ENCODE measurements around the gene NEURL2.
A peak's percentile ranks its signal among the peaks of the same experiment; 100 is the strongest.
"Not testable (repeated sequence)": the region's sequence is repeated elsewhere in the genome, so short reads cannot be mapped to it uniquely, and the experiment has no call there.

The NEURL2 gene

DNA sequence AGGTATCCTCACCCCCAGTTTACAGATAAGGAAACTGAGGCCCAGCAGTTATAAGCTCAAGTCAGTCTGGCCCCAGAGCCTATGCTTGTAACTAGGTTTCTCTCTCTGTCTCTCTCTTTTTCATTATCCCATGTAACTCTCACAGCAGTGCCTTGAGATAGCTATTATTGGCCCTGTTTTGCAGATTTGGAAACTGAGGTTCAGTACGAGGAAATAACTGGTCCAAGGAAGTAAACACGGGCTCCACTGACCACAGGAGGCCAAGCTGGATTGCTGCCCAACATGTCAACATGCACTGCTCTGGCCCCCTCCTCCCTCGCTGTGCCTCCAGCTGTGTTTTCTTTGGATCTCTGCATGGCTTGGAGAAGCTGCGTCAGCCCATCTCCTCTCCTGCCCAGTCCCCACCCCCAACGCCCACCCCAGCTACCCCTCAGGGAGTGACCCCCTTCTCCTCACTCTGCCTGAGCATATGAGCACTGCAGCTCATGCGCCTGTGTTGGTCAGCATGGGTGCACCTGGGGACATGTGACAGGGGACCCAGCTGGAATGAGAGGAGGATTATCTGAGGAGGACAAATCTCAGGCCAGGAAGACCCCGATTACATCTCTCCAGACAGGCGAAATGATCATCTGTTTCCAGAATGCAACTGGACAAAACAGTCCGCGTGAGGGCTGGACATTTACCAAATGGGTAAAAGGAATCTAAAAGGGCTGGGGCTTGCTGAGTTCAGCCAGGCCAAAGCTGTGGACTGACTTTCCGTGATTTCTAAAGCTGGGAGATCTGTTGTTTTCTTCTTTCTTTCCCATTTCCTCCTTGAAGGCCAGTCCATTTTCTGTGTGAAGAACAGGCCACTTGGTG lies 28.8 kb upstream of the NEURL2 start:
- peak in 1 of 3 experiments; percentile 39 for DNase-seq

DNA sequence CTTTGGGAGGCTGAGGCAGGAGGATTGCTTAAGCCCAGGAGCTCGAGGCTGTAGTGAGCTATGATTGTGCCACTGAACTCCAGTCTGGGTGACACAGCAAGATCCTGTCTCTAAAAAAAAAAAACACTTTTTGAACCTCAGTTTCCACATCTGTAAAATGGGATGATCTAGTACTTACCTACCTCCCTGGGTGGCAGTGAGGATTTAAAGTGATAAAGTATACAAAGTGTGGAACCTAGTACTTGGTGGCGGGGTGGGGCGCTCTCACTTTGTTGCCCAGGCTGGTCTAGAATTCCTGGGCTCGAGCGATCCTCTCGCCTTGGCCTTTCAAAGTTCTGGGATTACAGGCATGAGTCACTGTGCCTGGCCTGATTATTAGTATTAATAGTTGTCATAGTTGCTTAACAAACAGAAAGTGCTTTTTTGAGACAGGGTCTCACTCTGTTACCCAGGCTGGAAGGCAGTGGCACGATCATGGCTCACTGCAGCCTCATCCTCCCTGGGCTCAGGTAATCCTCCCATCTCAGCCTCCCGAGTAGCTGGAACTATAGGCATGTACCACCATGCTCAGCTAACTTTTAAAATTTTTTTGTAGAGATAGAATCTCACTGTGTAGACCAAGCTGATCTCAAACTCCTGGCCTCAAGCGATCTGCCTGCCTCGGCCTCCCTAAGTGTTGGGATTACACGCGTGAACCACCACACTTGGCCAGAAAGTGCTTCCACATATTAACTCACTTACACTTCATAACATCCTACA lies 27.9 kb upstream of the NEURL2 start:
- DNase-seq = no peak

DNA sequence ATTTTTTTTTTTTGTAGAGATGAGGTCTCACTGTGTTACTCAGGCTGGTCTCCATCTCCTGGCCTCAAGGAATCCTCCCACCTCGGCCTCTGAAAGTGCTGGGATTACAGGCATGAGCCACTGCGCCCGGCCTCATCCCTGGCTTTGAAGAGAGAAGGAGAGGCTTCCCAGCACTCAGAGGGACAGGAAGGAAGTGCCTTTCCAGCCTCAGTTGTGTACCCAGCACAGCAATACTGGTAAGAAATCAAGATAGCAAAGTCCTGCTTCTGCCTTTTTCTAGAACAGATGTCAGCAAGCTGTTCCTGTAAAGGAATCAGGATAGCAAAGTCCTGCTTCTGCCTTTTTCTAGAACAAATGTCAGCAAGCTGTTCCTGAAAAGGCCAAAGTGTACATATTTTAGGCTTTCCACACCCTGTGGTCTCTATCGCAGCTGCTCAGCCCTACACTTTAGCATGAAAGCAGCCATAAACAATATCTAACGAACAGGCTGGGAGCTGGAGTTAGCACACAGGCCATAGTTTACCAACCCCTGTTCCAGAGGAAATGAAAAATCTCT lies 27.3 kb upstream of the NEURL2 start:
- no peak for DNase-seq

DNA sequence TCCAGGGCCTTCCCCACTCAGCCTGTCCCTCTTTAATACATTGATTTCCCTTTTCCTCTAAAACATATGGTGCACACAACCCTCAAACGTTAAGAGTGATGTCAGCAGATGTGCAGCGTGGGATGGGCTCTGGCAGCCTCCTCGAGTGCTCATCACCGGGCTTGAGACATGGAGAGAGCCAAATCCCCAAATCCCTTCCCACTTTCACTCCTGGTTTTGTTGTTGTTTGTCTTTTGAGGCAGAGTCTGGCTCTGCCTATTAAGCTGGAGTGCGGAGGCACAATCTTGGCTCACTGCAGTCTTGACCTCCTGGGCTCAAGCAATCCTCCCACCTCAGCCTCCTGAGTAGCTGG lies 26.8 kb upstream of the NEURL2 start:
- DNase-seq = no peak

DNA sequence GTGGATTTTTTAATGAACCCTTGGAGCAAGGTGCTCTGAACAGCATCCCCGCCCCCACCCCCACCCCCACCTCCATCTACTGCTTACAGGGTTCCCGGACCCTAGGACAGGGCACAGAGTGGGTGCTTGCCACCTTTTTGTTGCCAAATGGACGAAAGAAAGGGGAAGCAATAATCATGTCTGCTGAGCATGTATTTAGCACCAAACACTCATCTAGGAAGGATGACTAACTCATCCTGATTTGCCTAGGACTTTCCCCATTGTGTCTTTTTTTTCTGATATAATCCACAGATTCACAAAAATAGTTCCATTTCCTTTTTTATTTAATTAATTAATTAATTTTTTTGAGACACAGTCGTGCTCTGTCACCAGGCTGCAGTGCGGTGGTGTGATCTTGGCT lies 22.1 kb upstream of the NEURL2 start:
- no peak for DNase-seq

DNA sequence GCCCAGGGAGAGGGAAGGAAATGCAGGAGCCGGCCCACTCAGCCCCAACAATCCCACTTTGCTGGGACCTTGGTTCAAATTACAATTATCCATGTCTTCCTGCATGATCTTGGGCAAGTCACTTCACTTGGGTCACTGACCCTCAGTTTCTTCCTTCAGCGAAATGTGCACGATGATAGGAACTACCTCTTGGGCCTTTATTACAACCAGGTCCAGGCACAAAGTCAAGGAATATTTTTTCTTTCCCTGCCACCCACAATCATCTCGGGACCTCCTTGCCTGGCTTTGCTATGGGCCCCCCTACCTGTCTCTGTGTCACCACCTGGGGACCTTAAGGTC lies 21.3 kb upstream of the NEURL2 start:
- no peak for DNase-seq

DNA sequence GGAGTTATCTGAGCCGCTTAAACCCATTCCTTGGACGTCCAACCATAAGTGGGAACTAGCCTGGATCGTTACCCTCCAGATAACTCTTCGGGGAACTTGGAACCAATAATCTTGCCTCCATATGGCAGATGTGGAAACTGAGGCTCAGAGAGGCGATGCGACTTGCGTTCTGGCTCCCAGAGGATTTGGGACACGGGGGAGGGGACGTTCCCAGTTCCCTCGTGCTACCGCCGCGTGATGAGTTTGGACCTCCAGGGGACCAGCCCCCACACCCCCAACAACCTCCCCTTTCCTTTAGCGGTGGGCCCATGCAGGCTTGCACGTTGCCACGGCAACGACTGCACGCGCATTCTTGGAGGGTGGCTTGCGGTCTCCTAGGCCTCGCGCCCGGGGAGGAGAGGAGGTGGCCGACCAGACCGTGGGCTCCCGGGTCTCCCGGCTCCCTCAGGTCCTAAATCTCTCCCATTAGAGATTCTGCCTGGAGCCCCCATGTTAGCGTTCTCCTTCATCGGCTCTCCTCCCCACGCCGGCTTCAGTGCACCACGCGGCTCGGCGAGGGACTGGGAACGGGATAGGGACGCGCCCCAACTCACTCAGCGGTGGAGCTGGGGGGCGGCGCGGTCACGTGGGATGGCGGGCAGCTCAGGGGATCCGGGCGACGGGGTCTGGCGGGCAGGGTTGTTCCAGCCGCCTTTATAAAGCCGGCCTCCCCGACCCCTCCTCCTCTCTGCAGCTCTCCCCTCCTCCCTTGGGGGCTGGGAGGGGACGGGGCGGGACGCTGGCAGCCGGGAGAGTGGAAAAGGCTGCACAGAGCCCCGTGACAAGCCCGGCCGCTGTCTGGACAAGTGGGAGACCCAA lies 20.7 kb upstream of the NEURL2 start, which contains the start of gene PLTP:
Gene PLTP (minus strand): TSS at position 670 of the 858 bp plus-strand sequence. CDS start 703 bp downstream, outside the sequence.
- DNase-seq = peak in 2 of 3 experiments; percentile 57 to 72

- peak; percentile 80 to 94 (median 89) for DNase-seq
These were observed 19.9 kb upstream of the NEURL2 start for GRCh38 chr20:45910670-45911485.

DNA sequence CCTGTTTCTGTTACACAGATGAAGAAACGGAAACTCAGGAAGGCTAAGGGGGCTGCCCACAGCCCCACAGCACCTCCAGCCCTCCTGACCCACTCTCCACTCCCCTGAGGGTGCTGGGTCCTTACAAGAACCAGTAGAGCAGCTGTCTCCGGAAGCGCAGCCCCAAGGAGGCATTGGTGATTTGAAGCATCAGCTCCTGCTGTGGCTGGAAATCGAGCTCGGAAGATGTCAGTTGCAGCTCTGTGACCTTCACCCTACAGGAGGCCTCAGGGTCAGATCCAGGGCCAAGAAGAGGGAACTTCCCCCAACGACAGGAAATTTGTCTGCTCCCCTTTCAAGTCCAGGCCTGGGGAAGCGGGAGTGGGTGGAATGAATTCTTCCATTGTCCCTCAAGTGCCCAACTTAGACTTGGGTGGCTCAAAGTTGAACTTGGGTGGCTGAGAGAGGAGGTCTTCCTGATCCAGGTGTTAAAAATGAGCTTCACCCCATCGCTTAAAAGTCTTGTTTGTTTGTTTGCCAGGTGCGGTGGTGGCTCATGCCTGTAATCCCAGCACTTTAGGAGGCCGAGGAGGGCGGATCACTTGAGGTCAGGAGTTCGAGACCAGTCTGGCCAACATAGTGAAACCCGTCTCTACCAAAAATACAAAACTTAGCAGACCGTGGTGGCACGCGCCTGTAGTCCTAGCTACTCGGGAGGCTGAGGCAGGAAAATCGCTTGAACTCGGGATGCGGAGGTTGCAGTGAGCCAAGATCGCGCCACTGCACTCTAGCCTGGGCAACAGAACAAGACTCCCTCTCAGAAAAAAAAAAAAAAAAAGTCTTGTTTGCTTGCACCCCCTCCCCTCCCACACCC lies 19.0 kb upstream of the NEURL2 start:
- DNase-seq = no peak

DNA sequence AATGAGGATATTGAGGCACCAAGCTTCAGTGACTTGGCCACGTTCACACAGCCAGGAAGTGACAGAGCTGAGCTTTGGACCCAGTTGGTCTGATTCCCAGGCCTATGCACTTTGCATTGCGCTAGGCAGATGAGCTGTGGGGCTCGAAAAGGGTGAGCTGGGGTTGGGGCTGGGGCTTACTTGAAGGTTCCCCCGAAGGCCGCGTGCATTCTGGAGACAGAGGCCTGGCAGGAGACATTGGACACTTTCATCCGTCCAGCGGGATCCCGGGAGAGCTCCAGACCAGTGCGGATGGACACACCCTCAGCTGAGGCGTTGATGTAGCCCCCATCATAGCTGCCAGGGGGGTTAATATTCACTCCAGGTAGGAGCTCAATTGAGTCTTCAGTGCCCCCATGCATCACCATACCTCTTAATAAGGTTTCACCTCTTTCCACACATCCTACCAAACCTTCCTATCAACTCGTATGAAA lies 18.4 kb upstream of the NEURL2 start:
- DNase-seq = no peak

DNA sequence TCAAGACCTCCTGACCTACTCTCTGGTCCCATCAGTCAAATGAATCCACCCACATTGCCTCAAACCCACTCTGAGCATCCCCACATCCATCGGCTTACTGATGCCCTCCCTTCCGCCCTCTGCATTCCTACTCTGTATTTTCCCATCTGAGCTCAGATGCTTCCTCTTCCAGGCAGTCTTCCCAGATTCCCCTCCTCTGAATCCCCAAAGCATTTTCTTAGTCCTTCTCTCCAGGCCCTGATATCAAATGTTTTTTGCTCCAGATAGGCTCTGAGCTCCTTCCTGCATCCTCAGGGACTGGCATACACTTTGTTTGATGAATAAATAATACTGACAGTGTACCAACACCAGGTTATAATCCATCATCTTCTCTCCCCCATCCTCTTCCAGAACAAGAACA lies 17.1 kb upstream of the NEURL2 start:
- no peak for DNase-seq

GRCh38 chr20:45907219-45907948 lies 16.4 kb upstream of the NEURL2 start:
- DNase-seq = no peak

GRCh38 chr20:45905505-45906079 lies 14.6 kb upstream of the NEURL2 start:
- DNase-seq = no peak

DNA sequence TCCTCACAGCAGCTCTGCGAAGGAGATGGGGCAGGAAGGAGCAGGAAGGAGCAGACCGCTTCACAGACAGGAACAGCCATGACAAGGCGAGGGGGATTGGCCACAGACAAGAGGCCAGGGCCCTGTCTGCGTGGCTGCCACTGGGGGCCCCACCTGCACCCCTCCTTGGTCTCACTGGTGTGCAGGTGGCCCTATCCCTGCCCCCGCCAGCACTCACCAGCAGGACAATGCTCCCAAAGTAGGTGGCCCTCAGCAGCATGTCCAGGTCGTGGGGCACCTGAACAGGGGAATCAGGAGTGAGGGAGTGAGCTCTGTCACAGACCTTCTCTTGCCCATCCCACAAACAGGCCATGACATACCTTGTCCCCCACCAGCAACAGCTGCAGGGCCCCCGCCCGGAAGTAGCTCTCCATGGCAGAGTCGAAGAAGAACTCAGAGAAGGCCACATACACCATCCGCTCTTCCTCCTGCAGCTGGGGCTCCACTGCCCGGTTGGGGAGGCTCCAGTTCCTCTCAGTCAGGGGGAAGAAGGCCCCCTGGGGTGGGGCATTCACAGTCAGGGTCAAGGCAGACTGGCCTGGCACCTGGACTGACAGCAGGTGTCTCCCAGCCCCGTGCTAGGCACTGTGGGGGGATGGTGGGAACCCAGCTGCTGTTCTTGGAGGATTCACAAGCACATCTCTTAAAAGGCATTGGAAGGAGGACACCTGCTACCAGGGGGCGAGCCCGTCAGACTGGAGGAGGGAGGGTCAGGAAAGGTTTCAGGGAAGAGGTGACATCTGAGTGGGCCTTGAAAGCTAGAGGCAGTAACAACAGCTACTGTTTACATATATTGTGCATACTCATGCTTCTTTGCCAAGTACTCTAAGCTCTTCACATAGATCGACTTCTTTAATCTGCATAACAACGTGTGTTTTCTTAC lies 13.8 kb upstream of the NEURL2 start:
- DNase-seq = peak in 1 of 3 experiments; percentile 11

DNA sequence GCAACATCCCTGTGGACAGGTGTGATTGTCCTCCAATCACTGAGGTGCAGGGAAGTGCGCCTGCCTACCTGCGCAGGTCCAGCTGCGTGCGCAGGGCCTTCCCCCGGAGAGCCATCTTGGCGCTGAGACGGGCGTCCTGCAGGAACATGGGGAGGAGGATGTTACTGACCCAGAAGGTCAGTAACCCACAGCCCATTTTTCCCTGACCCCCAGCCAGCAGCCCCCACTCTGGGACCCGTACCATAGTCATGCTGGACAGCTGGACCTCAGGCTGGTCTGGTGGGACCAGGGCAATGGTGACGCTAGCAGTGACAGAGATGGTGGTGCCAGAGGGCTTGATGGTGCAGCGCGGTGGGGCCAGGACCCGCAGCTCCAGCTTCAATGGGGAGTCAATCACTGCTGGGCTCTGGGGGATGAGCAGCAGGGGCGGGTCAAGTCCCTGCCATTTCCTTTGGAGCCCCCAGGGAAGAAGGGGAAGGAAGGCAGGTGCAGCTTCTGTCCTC lies 11.2 kb upstream of the NEURL2 start:
- no peak for DNase-seq

DNA sequence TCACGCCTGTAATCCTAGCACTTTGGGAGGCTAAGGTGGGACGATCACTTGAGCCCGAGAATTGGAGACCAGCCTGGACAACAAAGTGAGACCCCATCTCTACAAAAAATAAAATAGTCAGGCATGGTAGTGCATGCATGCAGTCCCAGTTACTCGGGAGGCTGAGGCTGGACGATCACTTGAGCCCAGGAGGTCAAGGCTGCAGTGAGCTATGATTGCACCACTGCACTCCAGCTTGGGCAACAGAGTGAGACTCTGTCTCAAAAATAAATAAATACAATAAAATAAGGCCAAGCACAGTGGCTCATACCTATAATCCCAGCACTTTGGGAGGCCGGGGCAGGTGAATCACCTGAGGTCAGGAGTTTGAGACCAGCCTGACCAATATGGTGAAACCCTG lies 10.3 kb upstream of the NEURL2 start:
- not testable (repeated sequence) for DNase-seq

DNA sequence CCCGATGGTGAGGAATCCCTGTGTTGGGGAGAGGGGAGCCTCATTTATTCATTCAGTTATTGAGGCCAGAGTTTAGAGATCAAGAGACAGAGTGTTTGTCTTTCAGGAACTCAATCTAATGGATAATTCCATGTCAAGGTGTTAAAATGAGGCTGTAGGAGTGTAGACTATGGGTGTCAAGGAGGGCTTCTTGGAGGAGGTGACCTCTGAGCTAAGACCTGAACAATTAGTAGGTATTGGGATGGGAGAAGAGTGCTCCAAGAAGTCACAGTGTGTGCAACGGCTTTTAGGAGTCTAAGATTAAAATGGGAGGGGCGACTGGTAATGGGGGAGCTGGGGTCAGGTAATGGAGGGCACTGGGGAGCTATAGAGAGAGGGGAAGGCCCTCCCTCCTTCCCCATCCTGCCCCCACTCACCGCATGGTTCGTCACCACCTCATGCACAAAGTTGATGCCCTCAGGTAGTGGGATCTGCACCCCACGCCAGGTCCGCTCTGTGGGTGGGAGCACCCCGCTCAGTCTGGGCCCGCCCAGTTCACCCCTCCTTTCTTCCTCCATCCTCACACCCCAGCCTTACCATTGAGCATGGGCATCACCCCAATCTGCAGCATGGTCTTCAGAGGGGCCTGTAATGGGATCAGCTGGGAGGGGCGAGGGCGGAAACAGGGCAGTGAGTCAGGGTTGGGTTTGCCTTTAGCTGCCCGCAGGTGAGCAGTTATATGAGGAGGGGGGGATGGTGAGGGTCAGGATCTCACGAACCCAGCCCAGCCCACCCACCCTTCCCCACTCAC lies 8.2 kb upstream of the NEURL2 start:
- DNase-seq = no peak

DNA sequence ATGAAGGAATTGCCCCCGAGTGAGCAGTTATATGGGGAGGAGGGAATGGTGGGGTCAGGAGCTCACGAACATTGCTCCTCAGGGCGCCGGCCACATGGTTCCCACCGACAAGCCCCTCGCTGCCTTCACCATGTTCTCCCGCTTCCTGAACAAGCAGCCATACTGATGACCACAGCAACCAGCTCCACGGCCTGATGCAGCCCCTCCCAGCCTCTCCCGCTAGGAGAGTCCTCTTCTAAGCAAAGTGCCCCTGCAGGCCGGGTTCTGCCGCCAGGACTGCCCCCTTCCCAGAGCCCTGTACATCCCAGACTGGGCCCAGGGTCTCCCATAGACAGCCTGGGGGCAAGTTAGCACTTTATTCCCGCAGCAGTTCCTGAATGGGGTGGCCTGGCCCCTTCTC lies 7.3 kb upstream of the NEURL2 start:
- DNase-seq = no peak
